Dermis blood vessel endothelial cell (primary cell): Measurements from ENCODE around the gene ANO8. TPM values are rescaled to one million over a fixed set of nuclear protein-coding genes. Genes with fewer than 3 reads are reported as not detected.
A peak's percentile ranks its signal among the peaks of the same experiment; 100 is the strongest.

Experiments used
- DNase-seq: peaks from one replicate; pipeline ENCODE4 v3.0.0; 2010
- total RNA-seq: library from RNA; depleted of rRNA; stranded (reverse); fragments of >200 nt; gene quantifications from 2 replicates; pipeline ENCODE4 v1.2.3, GENCODE V29; 2014

The ANO8 gene
- total RNA-seq, 1 donor from 2014 or later: 6.8 TPM

DNA sequence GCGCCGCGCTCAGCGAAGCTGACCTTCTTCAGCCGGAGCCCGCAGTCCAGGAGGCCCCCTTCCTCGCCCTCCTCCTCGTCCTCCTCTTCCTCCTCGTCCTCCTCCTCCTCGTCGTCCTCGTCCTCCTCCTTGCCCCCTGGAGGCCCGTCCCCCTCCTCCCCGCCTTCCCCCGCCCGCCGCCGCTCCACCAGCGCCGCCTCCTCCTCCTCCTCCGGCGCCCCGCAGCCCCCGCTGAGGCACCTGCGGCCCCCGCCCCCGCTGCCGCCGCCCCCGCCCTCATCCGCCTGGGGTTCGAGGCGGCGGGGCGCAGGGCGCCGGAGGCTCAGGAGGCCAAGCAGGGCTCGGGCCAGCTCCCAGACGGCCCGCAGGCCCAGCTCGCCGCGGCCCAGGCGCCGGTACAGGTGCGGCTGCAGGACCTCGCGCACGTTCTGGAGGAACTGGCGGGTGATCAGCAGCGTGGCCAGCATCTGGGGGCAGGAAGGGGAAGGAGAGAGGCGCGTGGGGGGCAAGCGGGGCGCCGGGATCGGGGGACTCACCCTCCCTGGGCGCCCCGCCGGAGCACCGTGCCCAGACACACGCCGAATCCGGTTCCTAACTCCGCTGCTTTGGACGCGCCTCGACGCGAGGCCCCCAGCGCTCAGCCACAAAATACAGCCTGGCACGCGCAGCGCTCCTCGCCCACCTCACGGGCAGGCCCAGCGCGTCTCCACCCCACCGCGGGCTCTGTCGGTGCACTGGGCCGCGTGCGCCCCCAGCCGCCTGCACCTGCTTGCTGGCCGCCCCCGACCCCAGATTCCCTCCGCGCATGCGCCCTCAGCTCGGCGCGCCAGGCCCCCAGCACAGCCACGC lies 5.9 kb downstream of the ANO8 start:
- no peak for DNase-seq

DNA sequence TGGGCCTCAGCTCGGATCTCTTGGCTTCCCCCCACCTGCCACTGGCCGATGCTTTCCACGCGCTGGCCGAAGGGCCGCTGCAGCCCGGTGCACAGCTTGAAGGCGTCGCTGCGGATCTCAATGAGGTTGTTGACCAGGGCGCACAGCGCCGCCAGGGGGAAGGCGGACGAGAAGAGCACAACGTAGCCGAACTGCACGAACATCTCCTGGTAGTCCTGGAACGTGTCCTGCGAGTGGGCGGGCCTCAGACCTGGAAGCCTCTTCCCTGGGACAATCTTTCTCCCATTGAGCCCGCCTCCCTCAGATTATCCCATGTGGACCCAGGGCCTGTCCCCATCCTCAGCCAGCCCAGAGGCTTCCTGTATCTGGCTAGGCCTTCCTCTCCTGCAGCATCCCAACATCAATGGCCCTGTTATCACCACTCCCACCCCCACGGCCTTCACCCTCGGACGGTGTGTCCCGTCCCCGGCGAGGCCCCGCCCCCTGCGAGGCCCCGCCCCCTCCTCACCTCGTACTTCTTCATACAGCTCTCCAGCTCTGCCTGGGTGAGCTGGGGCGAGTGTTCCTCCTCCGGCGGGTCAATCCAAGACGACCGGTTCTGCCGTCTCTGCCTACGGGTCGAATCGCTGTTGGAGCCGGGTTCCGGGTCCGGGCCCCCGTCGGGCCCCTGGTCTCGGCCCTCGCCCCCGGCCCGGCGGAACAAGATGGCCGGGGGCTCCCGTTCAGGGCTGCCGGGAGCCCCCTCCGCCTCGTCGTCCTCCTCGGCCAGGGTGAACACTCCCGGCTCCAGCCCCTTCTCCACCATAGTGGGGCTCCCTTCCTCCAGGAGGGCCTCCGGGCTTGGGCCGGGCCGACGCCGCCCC lies 6.8 kb downstream of the ANO8 start:
- no peak for DNase-seq

DNA sequence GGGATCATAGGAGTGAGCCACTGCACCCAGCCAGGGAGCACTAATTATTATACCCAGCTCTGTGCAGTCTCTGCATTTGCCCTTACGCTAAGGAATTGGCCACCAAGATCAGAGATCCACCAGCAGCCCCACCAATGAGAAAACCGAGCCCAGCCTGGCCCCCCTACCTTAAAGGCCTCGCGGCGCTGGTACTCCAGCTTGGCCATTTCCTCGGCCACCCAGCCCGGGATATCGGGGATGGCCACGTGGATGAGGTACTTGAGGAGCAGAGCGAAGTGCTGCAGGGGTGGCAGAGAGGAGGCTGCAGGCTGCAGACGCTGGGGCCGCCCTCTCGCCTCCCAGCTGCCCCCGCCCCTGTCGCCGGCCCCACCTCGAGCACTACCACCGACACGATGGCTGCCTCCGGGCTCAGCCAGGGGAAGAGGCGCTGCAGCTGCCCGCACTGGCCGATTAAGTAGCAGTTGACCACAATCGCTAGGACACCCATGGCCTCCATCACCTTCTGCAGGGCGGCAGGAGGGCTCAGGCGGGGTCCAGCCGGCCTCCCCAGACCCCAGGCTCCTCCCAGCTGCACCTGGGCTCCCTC lies 7.5 kb downstream of the ANO8 start:
- no peak for DNase-seq

DNA sequence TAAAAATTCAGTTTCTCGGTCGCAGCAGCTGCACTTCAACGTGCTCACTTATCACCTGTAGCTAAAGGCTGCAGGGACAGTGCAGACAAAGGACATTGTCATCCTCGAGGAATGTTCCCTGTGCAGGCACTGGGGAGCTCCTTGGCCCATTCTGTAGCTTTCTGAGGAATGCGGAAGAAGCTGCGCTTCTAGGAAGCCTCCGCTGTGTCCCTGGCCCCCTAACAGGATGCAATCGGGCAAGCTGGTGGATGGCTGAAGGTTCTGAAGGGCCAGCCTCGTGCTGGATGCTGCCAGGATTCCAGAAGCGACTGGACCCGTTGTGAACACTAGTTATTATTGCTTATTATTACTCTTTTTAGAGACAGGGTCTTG lies 8.1 kb downstream of the ANO8 start:
- DNase-seq: no peak

DNA sequence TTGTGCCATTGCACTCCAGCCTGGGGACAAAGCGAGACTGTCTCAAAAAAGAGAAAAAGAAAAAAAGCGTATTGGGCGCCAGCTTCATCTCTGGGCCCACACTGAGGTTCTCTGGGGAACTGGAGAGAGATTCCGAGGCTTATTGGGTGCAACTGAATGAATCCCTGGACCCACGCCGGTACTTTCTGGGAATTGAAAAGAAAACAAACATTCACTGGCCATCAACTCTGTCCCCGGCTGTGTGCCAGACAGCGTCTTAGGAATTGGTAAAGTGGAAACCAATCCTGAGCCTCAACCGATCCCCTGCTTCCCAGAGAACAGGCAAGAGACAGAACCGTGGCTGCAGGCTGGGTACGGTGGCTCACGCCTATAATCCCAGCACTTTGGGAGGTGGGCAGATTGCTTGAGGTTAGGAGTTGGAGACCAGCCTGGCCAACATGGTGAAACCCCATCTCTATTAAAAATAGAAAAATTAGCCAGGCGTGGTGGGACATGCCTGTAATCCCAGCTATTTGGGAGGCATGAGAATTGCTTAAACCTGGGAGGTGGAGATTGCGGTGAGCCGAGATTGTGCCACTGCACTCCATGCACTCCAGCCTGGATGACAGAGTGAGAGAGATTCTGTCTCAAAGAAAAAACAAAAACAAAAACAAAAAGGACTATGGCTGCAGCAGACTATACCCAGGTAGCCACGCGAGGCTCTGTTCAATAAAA lies 8.6 kb downstream of the ANO8 start:
- no peak for DNase-seq

DNA sequence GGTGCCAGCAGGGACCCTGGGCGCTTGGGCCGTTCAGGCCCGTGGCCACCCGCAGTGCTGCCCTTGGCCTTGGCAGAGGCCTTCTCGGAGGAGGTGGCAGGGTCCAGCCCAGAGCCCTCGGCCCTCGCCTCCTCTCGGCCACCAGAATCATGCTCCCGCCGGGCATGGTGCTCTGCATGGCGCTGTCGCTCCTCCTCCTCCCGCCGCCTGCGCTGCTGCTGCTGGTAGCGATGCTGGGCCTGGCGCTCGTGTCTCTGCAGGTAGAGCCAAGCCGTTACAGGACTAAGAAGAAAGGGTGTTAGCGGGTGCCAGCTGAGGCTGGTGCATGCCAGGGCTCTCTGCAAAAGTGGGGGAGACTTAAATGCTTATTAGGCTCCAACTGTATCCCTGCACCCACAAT lies 9.5 kb downstream of the ANO8 start:
- DNase-seq: no peak

DNA sequence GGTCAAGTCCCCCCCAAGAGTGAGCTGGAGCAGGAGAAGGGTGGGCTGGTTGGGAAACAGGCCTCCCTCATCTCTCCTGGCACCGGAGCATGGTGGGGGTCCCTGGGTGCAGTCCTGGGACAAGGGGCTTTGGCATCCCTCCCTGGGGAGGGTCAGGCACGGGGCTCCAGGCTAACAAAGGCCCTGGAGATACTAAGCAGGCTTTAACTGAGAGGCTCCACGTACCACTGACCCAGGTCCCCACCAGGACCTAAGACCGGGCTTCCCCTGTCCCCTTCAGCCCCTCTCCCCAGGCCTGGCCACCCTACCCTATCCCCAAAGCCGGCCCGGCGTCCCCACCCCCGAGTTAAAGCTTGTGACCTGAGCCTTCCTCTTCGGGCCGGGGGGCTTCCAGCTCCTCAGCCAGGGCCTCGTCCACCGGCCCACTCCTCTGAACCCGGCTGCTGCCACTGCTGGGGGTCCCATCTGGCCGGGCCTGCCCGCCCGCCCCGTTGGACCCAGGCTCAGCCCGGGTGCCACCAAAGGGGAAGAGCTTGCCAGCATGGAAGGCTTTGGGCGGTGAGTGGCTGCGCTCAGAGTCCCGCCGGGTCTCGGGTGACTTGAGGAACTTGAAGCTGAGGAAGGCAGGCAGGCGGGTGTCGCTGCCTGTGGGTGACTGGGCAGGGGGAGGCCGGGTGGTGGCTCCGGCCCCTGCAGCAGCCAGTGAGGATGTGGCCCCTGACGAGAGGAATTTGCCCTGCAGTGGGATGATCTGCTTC lies 10.1 kb downstream of the ANO8 start:
- no peak for DNase-seq

DNA sequence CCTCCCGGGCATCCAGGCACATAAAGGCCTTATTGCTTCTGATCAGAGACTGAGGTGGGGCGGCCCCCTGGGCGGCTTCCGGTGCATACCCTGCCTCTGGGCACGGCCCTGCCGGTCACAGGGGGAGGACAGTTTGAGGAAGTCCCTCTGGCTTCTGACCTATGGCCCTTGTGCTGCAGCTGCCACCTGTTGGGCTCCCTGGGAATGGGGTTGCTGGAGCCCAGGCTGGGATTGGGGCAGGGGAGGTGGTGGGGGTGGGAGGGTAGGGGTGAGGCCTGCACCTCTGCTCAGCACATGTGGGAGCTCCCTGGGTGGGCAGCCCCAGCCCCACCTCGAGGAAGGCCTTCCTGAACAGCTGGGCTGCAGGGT lies 10.7 kb downstream of the ANO8 start:
- no peak for DNase-seq

DNA sequence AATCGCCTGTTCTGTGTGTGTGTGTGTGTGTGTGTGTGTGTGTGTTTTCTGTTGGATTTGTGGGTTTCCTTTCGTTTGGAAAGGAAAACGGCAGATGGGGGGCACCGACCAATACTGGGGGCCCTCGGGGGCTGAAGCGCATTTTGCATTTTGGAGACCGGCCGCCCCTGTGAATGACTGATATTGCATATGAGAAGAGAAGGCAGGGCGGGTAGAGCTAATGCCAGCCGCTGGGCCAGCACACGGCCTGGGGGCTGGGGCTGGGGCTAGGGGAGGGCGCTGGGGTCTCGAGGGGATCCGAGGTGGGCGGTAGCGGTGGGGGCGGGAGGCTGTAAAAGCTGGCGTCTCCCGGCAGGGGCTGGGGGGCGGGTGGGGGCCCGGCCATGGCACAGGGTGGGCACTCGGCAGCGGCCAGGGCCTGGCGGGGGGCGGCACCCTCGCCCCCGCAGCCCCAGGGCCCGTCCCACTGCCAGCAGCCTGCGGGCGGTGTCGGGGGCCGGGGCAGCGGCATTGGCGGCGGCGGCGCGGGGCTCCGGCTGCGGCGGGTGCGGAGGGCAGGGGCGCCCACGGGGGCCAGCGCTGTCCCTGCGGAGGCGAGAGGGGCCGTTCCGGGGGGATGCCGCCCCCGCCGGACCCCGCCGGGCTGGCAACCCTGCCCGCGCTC lies 11.2 kb downstream of the ANO8 start:
- DNase-seq: no peak

DNA sequence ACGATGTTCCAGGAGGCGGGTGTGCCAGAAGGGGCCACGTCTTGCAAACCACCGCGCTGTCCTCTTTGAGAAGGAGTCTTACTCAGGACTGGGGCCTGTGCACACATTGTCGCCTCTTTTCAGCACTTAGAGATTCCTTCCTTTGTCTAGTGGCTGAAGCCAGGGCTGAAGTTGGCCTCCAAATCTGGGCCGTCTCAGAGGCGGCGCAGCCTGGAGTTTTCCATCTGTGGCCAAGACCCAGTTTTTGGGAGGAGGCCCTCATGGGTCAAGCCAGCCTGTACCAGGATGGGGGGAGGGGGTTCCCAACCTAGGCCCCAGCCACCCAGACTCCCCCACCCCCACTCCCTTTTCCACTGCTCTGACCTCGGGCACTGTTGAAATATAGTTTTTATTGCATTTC lies 11.8 kb downstream of the ANO8 start:
- no peak for DNase-seq

DNA sequence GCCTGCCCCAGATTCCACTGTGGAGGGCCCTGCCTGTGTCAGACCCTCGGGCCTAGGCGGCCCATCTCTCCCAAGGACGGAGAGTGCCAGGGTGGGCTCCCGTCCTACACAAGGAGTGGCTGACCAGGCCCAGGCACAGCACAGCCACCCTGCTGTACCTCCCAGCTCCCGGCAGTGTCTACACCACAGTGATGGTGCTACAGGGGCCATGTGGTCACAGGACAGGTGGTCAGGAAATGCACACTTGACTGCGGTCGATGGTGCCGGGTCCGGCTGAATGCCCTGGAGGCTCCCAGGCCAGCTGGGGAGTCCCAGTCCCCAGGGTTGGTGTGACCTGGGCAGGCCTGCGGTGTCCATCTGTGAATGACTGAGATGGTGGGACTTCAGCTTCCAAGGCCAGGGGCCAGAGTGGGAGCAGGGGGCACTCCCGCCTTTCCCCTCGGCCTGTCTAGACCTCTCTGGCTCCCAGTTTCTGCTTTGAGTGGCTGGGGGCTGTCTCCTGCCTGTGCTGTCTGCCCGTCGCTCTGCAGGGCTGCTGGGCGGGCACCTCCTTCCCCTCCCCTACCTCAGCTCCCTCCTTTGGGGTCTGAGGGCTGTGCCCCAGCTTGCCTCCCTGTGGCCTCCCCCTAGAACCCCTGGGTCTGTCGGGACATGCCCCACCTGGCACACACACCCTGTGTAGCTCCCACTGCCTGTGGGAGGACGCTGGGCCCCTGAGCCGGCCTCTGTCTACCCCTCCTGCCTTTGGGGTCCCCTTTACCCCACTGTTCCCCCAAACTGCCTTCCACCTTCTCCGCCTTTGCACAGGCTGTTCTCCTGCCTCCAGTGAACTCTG lies 12.8 kb downstream of the ANO8 start:
- DNase-seq: no peak

DNA sequence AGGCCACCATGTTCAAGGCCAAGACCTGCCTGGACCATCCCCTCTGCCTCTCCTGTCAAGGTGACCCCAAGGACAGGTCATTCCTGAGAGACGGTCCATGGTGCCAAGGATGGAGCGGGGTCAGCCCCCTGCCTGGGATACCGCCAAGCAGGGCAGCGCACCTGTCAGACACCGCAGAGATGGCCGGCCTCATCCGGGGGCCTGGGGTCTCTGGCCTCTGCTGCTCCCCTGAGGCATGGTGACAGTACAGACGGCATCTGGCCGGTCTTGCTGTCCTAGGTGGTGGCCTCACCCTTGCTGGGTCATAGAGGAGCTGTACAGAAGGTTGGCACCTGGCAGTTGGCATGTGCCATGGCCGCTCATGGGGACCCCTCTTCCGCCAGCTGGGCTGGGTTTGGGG lies 14.2 kb downstream of the ANO8 start:
- DNase-seq: no peak

DNA sequence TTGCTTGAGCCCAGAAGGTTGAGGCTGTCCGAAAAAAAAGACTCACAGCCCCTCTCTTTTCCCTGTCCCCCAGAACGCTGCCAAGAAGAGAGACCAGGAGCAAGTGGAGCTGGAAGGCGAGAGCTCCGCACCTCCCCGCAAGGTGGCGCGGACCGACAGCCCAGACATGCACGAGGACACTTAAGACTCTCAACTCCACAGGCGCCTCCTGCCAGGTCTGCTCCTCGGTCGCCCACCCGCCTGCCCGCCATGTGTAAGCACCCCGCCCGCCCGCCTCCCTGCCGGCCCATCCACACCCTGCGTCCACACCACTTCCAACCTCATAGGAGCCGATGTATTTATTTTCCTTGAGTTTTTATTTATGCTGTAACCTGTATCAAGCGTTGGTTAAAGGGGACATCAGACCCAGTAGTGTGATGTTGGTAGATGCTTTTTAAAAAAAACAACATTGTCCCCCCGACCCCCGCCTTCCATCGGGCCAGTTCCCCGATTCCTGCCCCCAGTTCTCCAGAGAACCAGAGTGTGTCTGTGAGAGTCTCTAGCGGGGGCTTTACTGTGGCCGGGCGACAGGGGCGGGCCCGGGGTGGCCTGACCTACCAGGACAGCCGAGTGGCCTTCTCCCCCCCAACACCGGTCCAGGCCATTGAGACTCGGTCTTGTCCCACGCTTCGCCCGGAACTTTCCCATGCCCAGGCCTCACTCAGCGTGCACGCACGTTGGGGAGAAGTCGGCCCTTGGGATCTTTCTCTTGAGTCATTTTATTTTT lies 15.0 kb downstream of the ANO8 start:
- DNase-seq: no peak

DNA sequence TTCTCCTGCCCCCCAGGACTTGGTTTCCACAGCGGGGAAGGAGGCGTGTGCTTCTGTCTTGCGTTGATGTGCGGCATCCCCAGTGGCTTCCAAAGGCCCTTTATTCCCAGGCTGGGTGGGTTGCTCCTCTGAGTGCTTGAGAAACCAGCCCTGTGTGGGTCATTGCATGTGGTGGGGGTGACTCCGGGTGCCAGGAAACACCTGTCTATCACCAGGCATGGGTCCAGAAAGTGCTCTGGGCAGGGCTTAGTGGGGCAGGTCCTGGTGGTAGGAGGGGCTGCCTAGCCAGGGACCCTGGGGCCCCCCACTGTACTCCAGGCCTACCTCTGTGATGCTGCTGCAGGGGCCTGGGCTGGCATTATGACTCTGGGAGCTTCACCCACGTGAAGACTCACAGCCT lies 15.7 kb downstream of the ANO8 start:
- DNase-seq: peak; percentile 48

DNA sequence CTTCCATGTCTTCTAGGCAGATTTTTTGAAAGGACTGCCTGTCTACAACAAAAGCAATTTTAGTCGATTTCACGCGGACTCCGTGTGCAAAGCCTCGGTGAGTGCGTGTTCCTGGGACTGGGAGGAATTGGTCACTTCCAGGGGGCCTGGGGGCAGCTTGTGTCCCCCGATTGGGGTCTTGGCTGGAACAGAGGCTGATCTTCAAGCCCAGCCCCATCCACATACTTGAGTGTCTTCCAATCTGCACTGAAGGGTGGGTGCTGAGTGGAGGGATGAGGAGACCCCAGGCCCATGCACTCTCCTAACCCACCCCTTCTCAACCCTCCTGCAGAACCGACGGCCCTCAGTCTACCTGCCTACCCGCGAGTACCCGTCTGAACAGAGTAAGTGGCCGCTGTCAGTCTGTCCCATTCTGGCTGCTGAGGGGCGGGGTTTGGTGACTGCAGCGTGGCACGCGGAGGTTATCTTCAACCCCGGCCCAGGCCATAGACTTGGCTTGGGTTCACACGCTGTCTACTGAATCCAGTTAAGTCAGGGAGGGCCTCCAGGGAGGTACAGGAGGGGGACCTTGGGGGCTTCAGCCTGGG lies 20.6 kb downstream of the ANO8 start:
- no peak for DNase-seq

DNA sequence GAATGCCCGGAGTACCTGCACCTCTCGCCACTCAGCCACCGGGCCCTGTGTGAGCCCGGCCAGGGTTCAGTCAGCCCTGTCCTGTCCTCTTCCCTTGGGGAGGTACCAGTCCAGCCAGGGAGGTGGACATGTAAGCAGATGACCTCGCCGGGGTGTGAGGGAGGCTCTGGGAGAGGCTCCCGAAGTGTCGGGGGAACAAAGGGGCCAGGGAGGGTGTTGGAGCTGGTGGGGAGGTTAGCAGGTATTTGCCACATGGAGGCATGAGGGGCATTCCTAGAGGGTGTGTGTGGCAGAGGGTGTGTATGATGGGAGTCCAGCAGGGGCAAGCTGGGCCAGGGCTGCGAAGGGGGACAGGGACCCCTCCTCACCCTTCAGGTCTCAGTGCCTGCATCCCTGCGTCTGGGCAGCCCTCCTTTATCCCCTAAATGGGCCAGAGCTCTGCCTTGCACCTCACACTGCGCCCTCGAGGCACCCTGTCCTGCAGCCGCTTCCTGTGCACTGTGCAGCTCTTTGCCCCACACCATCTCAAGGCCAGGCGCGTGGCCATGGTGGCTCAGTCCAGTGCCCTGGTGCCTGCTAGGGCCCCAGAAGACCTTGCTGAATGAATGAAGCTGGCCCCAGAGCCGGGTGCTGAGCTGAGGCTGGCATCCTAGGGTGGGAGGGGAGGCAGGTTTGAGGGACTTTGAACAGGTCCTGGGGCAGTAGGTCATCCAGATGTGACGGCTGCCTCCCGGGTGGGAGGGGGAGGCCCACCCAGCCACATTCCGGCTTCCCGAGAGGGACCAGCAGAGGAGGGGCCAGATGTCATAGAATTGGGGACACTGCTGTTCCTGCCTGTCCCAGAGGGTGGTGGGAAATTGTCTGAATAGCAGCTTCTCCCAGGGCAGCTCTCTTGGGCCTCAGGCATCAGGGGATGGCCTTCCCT lies 22.2 kb downstream of the ANO8 start:
- DNase-seq: no peak

DNA sequence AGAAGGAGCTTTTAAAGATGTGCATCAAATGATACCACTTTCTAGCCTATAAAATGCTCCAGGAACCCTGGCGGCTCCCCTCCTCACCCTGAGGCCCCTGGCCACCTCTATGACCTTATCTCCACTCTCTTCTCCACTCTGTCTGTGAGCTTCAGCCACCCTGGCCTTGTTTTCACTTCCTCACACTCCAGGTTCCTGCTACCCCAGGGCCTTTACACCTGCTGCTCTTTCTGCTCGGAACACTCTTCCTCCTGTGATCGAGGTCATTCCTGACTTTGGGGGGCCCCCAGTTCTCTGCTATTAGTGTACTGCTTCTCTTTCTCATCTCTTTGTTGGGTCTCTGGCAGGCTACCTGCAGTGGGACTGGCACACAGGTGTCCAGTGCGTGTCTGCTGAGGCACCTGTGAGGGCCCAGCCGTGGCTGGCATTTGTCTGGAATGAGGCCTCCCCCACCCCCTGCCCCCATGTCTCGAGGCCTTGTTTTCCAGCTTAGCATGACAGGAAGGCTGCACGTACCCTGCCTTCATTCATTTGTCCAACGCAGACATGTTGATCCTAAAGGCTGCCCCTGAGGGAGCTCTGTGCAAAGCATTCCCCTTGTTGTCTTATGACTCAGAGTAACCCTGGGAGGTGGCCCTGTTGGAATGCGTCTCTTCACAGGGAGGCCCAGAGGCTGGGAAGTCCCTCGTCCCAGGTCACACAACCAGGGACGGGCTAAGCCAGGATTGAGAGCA lies 23.0 kb downstream of the ANO8 start:
- DNase-seq: peak; percentile 53
